GM13976 (cell line): ENCODE measurements around the gene ARPP19.

ENCODE experiments used
- DNase-seq: peaks from one replicate; pipeline ENCODE4 v3.0.0; 2012; ENCODE audit warnings: low spot score
- CTCF ChIP-seq: IDR thresholded peaks from 2 replicates; pipeline ENCODE4 v1.5.1; 2012; ENCODE audit warnings: borderline replicate concordance, mild to moderate bottlenecking; ENCODE audit not compliant: insufficient read depth; ENCODE audit errors: extremely low read depth, missing control alignments, control extremely low read depth
- in situ Hi-C: fragments of 300-500 bp; cut with MboI; formaldehyde crosslinking; loops from one replicate; pipeline ENCODE4 v1.12.0; 2022; ENCODE audit warnings: low sequenced_read_pairs, mixed read lengths, inconsistent platforms; ENCODE audit not compliant: unreplicated experiment

The ARPP19 gene

GRCh38 chr15:52529341-52529924 lies 39.4 kb downstream of the ARPP19 start:
- TF ChIP-seq CTCF = no peak
- peak; percentile 27 for DNase-seq
- in situ Hi-C loops = no loop called here

- in situ Hi-C loops = no loop called here
- TF ChIP-seq CTCF = peak; percentile 33
- peak; percentile 88 for DNase-seq
These were observed 40.1 kb downstream of the ARPP19 start, which contains the start of gene MYO5A for GRCh38 chr15:52528564-52529340. TSS of gene MYO5A (minus strand) at chr15:52528880. CDS start at chr15:52528806, 74 bp downstream.

- TF ChIP-seq CTCF = no peak
- peak; percentile 54 for DNase-seq
- in situ Hi-C loops = no loop called here
These were observed 40.8 kb downstream of the ARPP19 start for GRCh38 chr15:52527911-52528563.

GRCh38 chr15:52527196-52527910 lies 41.5 kb downstream of the ARPP19 start:
- no peak for DNase-seq
- TF ChIP-seq CTCF = no peak
- in situ Hi-C loops = no loop called here

- in situ Hi-C loops = no loop called here
- TF ChIP-seq CTCF = no peak
- DNase-seq = no peak
These were observed 44.4 kb downstream of the ARPP19 start for GRCh38 chr15:52524223-52525136.
